ENCODE measurements around the gene OR52E8. TPM values are rescaled to one million over a fixed set of nuclear protein-coding genes. Genes with fewer than 3 reads are reported as not detected.

The OR52E8 gene
- total and polyA plus RNA-seq, 9 of the 15 experiments (the other 6 are each of a cell fraction or from before 2014, with no cell fraction given) = not detected

GRCh38 chr11:5837695-5838094, 19.8 kb downstream of the OR52E8 start:
- Histone ChIP-seq H3K9ac (ENCODE audit: insufficient read depth in 1 of 2, low read depth in 2 of 2, low read length in 2 of 2) (no peak overlapping the region), H3K36me3 (ENCODE audit: control insufficient read depth, insufficient read depth, low read length) (no peaks in the 10 kb centered on the region), H3K9me3 (replicated peaks; ENCODE audit: control insufficient read depth, insufficient read depth, low read depth, low read length) (no peaks in the 10 kb centered on the region), H3K27me3 (ENCODE audit: control insufficient read depth in 2 of 2, insufficient read depth in 2 of 2, low read length in 2 of 2) (no peaks in the 10 kb centered on the region), H4K20me1 (replicated peaks; ENCODE audit: control insufficient read depth, insufficient read depth, low read length) (no peaks in the 10 kb centered on the region), H3K4me3 (no peak overlapping the region), H3K79me2 (ENCODE audit: control insufficient read depth, insufficient read depth, low read length) (no peaks in the 10 kb centered on the region), H3K9me1 (ENCODE audit: control insufficient read depth, insufficient read depth, low read length) (no peaks in the 10 kb centered on the region), H3K27ac (ENCODE audit: extremely low read depth, low read depth, low read length) (no peak overlapping the region), H3K4me2 (ENCODE audit: insufficient read depth, low read length) (no peak overlapping the region), H3K4me1 (replicated peaks in 1 of 2; ENCODE audit: control insufficient read depth in 2 of 2, insufficient read depth in 2 of 2, low read length in 2 of 2) (no peaks in the 10 kb centered on the region), H2AFZ (ENCODE audit: low read depth, low read length) (no peak overlapping the region)
- TF ChIP-seq PRPF4 (IDR thresholded peaks at IDR 0.05; ENCODE audit: insufficient read depth, low read depth, low read length, poor library complexity, severe bottlenecking) (no peak), NFXL1 (CRISPR knock-in tag; IDR thresholded peaks at IDR 0.05) (no peak), MXD1 (CRISPR knock-in tag; IDR thresholded peaks at IDR 0.05; ENCODE audit: borderline replicate concordance, poor library complexity, severe bottlenecking) (no peak), ZSCAN32 (CRISPR knock-in tag; IDR thresholded peaks at IDR 0.05) (no peak), PTTG1 (tag; IDR thresholded peaks at IDR 0.05; ENCODE audit: low read depth) (no peak), RBM34 (IDR thresholded peaks at IDR 0.05; ENCODE audit: borderline replicate concordance, insufficient read depth, low read length) (no peak), KDM4B (IDR thresholded peaks at IDR 0.05; ENCODE audit: borderline replicate concordance in 2 of 2, low read depth in 1 of 2) (no peak), ZFX (CRISPR knock-in tag; IDR thresholded peaks at IDR 0.05) (no peak), SOX6 (IDR thresholded peaks at IDR 0.05) (no peak), FUS (optimal IDR thresholded peaks at IDR 0.05; ENCODE audit: low read depth, low read length) (no peak)
- ChIA-PET CTCF (ENCODE audit: low intra/inter-chr PET ratio) (no interaction called here), POLR2A (interaction anchor here (0.9 kb wide), 1 partner anchor 9 kb away, joined by 3 read pairs; no protein-coding TSS in a partner anchor)
- ATAC-seq = no peak
- FAIRE-seq = no peak
- DNase-seq (ENCODE audit: extremely low read depth in 1 of 4, low spot score in 3 of 4) = no peak
- intact Hi-C loops (cut with micrococcal nuclease) (no loop called here), in situ Hi-C loops (cut with MboI) (no loop called here)
- no TSS peak for BruUV-seq (replicated peaks)
- 0% methylated on average over 2 of the region's 2 CpGs for WGBS (ENCODE audit: insufficient coverage, low coverage, missing lambda C conversion rate)
